ENCODE data around the gene C1orf52. TPM values are rescaled to one million over a fixed set of nuclear protein-coding genes. Genes with fewer than 3 reads are reported as not detected.

Gene C1orf52
- total and polyA plus RNA-seq, 2 of the 13 experiments (the other 11 are each of a cell fraction or from before 2014, with no cell fraction given): 19.4 to 27.4 TPM

DNA sequence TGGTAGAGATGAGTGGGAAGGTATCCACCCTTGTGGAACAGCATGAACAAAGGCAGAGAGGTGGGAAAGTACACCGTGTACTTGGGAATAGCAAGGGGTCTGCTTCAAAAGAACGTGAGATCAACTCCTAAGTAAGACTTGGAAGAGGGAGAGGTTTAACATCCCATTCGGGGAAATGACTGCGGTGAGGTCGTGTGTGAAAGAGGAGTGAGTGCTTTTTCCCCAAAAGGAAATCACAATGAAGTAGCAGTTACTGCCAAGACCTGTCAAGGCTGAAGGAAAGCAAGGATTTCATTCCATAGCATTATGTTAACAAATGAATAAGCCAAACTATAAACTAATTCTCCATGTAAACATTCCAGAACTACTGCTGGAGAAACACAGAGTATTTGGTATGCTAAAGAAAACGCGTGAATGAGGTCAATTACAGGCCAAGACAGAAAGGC lies 38.7 kb downstream of the C1orf52 start (continued):
- TF ChIP-seq GABPB1 (CRISPR knock-in tag; IDR thresholded peaks at IDR 0.05) (no peak), NPAS2 (CRISPR knock-in tag; IDR thresholded peaks at IDR 0.05; ENCODE audit: borderline replicate concordance) (no peak), CBX5 (CRISPR knock-in tag; IDR thresholded peaks at IDR 0.05; ENCODE audit: borderline replicate concordance) (no peak)

DNA sequence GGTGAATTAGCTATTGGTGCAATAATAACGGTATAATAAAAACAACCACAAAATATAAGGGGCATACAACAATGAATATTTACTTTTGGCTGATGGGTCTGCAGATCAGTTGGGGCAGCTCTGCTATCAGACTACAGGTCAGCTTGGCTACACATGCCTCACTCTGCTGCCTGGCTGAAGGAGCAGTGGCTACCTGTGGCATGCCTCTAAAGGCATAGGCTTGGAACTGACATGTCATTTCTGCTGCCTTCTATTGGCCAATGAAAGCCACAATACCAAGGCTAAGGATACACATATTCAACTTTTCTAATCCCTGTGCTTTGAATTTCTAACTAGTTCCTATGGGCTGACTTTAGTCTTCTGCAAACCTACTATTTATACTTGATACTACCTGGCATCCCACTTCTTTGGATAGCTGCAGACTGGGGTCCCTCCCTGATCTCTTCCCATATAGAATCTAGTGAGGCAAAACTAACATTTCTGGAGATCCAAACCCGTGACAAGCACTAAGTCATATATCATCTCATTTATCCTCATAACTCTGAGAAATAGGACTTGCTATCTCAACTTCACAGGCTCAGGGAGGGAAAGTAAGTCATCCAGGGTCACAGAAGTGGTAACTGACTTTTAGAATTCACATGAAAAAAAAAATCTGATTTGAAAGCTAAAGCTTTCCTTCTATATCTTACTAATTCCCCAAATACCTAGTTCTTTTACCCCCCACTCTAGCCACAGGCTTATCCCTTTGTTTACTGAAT lies 39.4 kb downstream of the C1orf52 start:
- Histone ChIP-seq H3K9ac (ENCODE audit: insufficient read depth, low read depth, low read length) (no peak overlapping the region), H3K27ac (ENCODE audit: extremely low read length, insufficient read depth, low read length) (no peak overlapping the region), H4K20me1 (ENCODE audit: insufficient read depth, low read length) (no peaks in the 10 kb centered on the region), H3K27me3 (ENCODE audit: control insufficient read depth in 1 of 2, insufficient read depth in 2 of 2, low read length in 2 of 2) (no peaks in the 10 kb centered on the region), H3K36me3 (replicated peaks in 1 of 2; ENCODE audit: control insufficient read depth in 1 of 2, insufficient read depth in 2 of 2, low read length in 2 of 2) (no peaks in the 10 kb centered on the region), H3K4me1 (ENCODE audit: insufficient read depth, low read length) (peaks cover 12% of the 10 kb centered on the region), H3K9me3 (ENCODE audit: low read length) (no peaks in the 10 kb centered on the region), H3K4me2 (ENCODE audit: low read depth, low read length) (no peak overlapping the region), H3K4me3 (replicated peaks in 1 of 3; ENCODE audit: insufficient read depth in 1 of 3, low read depth in 2 of 3, low read length in 3 of 3) (no peak overlapping the region), H3K79me2 (ENCODE audit: insufficient read depth, low read length) (no peaks in the 10 kb centered on the region), H2AFZ (ENCODE audit: low read length) (no peak overlapping the region)
- in situ Hi-C loops (cut with HindIII; ENCODE audit: extremely low pct_ligation_motif_present, low pct_unique_long_range_greater_than_20kb): no loop called here
- TF ChIP-seq ZNF382 (CRISPR knock-in tag; IDR thresholded peaks at IDR 0.05; ENCODE audit: borderline replicate concordance): no peak
- TF ChIP-seq ZNF564 (CRISPR knock-in tag; IDR thresholded peaks at IDR 0.05): no peak
- no peak for TF ChIP-seq U2AF1 (optimal IDR thresholded peaks at IDR 0.05; ENCODE audit: low read depth, low read length)
- ChIA-PET POLR2A (no interaction called here), CTCF (ENCODE audit: low intra/inter-chr PET ratio, low total read pairs) (no interaction called here)
- no peak for DNase-seq (ENCODE audit: low spot score)
- no peak for ATAC-seq
- WGBS (ENCODE audit: low lambda C conversion rate): 44% methylated on average over 2 of the region's 2 CpGs
- no TSS peak for BruUV-seq (replicated peaks)
- intact Hi-C loops (cut with micrococcal nuclease; ENCODE audit: unreplicated experiment): no loop called here
- FAIRE-seq: no peak

DNA sequence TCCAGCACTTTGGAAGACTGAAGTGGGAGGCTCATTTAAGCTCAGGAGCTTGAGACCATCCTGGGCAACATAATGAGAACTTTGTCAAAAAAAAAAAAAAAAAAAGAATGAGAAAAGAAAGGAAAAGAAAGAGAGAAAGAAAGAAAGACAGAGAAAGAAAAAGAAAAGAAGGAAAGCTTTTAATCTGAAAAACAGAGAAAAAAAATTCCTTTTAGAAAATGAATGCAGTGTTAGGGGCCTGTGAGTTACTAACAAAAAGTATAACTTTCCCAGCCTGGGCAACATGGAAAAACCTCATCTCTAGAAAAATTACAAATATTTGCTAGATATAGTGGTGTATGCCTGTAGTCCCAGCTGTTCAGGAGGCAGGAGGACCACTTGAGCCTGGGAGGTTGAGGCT lies 42.8 kb downstream of the C1orf52 start:
- Histone ChIP-seq H2AFZ (ENCODE audit: low read length) (no peak overlapping the region), H3K36me3 (replicated peaks in 1 of 2; ENCODE audit: control insufficient read depth in 1 of 2, insufficient read depth in 2 of 2, low read length in 2 of 2) (no peaks in the 10 kb centered on the region), H3K27ac (ENCODE audit: extremely low read length, insufficient read depth, low read length) (no peak overlapping the region), H3K9ac (ENCODE audit: insufficient read depth, low read depth, low read length) (no peak overlapping the region), H3K4me3 (replicated peaks in 1 of 3; ENCODE audit: insufficient read depth in 1 of 3, low read depth in 2 of 3, low read length in 3 of 3) (no peak overlapping the region), H3K27me3 (ENCODE audit: control insufficient read depth in 1 of 2, insufficient read depth in 2 of 2, low read length in 2 of 2) (no peaks in the 10 kb centered on the region), H4K20me1 (ENCODE audit: insufficient read depth, low read length) (no peaks in the 10 kb centered on the region), H3K9me3 (ENCODE audit: low read length) (no peaks in the 10 kb centered on the region), H3K4me1 (ENCODE audit: insufficient read depth, low read length) (peaks cover 23% of the 10 kb centered on the region), H3K79me2 (ENCODE audit: insufficient read depth, low read length) (no peaks in the 10 kb centered on the region), H3K4me2 (ENCODE audit: low read depth, low read length) (no peak overlapping the region)
- FAIRE-seq: no peak
- ATAC-seq: no peak
- no TSS peak for BruUV-seq (replicated peaks)
- DNase-seq (ENCODE audit: low spot score): no peak
- ChIA-PET POLR2A (no interaction called here), CTCF (ENCODE audit: low intra/inter-chr PET ratio, low total read pairs) (no interaction called here)
- intact Hi-C loops (cut with micrococcal nuclease; ENCODE audit: unreplicated experiment): no loop called here
- in situ Hi-C loops (cut with HindIII; ENCODE audit: extremely low pct_ligation_motif_present, low pct_unique_long_range_greater_than_20kb): no loop called here
- TF ChIP-seq ZNF720 (CRISPR knock-in tag; IDR thresholded peaks at IDR 0.05) (no peak), ZFP36L2 (CRISPR knock-in tag; IDR thresholded peaks at IDR 0.05) (no peak), NONO (IDR thresholded peaks at IDR 0.05) (no peak), NONO (CRISPR knock-in tag; conservative IDR thresholded peaks at IDR 0.05) (no peak)
- TF ChIP-seq, protein P1, sequence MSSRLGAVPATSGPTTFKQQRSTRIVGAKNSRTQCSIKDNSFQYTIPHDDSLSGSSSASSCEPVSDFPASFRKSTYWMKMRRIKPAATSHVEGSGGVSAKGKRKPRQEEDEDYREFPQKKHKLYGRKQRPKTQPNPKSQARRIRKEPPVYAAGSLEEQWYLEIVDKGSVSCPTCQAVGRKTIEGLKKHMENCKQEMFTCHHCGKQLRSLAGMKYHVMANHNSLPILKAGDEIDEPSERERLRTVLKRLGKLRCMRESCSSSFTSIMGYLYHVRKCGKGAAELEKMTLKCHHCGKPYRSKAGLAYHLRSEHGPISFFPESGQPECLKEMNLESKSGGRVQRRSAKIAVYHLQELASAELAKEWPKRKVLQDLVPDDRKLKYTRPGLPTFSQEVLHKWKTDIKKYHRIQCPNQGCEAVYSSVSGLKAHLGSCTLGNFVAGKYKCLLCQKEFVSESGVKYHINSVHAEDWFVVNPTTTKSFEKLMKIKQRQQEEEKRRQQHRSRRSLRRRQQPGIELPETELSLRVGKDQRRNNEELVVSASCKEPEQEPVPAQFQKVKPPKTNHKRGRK (CRISPR knock-in tag; IDR thresholded peaks at IDR 0.05): no peak

All from HepG2 (cell line).